Epithelial cell of proximal tubule (primary cell): ENCODE data around the gene CYP4F12. TPM values are rescaled to one million over a fixed set of nuclear protein-coding genes. Genes with fewer than 3 reads are reported as not detected.

Source experiments
- DNase-seq: peaks from one replicate; pipeline ENCODE4 v3.0.0-alpha.2; 2011; ENCODE audit warnings: low read depth
- H3K4me3 ChIP-seq: 2 replicates; pipeline ENCODE4 v1.5.1; 2011; ENCODE audit warnings: low read depth, mild to moderate bottlenecking, low read length
- CTCF ChIP-seq: conservative IDR thresholded peaks from 2 replicates; pipeline ENCODE4 v1.5.1; 2012; ENCODE audit warnings: low read depth, mild to moderate bottlenecking, low read length
- total RNA-seq: library from RNA; depleted of rRNA; stranded (reverse); fragments of >200 nt; gene quantifications from 2 replicates; pipeline ENCODE4 v1.2.3, GENCODE V29; 2015

Gene CYP4F12
- total RNA-seq, 1 donor from 2014 or later: not detected

GRCh38 chr19:15640904-15641597 lies 31.8 kb upstream of the CYP4F12 start:
- no peak for TF ChIP-seq CTCF
- H3K4me3 ChIP-seq: no peak overlapping the region
- DNase-seq: no peak

GRCh38 chr19:15641901-15642491 lies 30.9 kb upstream of the CYP4F12 start:
- no peak for TF ChIP-seq CTCF
- DNase-seq: no peak
- H3K4me3 ChIP-seq: no peak overlapping the region

- H3K4me3 ChIP-seq: no peak overlapping the region
- no peak for DNase-seq
- no peak for TF ChIP-seq CTCF
Measured at GRCh38 chr19:15642807-15643206, 30.1 kb upstream of the CYP4F12 start.

- TF ChIP-seq CTCF: no peak
- H3K4me3 ChIP-seq: no peak overlapping the region
- DNase-seq: no peak
Measured at GRCh38 chr19:15643387-15643786, 29.5 kb upstream of the CYP4F12 start.

GRCh38 chr19:15644066-15644741 lies 28.7 kb upstream of the CYP4F12 start:
- H3K4me3 ChIP-seq: no peak overlapping the region
- no peak for DNase-seq
- TF ChIP-seq CTCF: no peak

- DNase-seq: no peak
- no peak overlapping the region for H3K4me3 ChIP-seq
- TF ChIP-seq CTCF: no peak
Measured at GRCh38 chr19:15644816-15645215, 28.1 kb upstream of the CYP4F12 start.
